Nephron (organoid): Measurements from ENCODE around the gene SORBS1.
A peak's percentile ranks its signal among the peaks of the same experiment; 100 is the strongest.
"Not testable (repeated sequence)": the region's sequence is repeated elsewhere in the genome, so short reads cannot be mapped to it uniquely, and the experiment has no call there.

ENCODE experiments used
- H3K27ac Mint-ChIP-seq, 3 experiments: 2 replicates each; pipeline ENCODE4 v1.8.0; 2020; ENCODE audit warnings: mixed read lengths in 3 of 3, mild to moderate bottlenecking in 2 of 3, moderate library complexity in 1 of 3
- H3K27me3 Mint-ChIP-seq: 2 replicates; pipeline ENCODE4 v1.8.0; 2021; ENCODE audit warnings: low read depth, mild to moderate bottlenecking, moderate library complexity, mixed read lengths
- H3K36me3 Mint-ChIP-seq: 2 replicates; pipeline ENCODE4 v1.8.0; 2020; ENCODE audit warnings: low read depth, mixed read lengths
- H3K4me1 Mint-ChIP-seq: 2 replicates; pipeline ENCODE4 v1.8.0; 2020; ENCODE audit warnings: mixed read lengths
- H3K4me3 Mint-ChIP-seq, 3 experiments: 2 replicates each; pipeline ENCODE4 v1.8.0; 2020; ENCODE audit warnings: mild to moderate bottlenecking in 3 of 3, mixed read lengths in 3 of 3, moderate library complexity in 2 of 3
- H3K9me3 Mint-ChIP-seq: 2 replicates; pipeline ENCODE4 v1.8.0; 2020; ENCODE audit warnings: mixed read lengths
- TF ChIP-seq, protein P1 (sequence below), 3 experiments: fragments of 200-600 bp; sonication (generic); IDR thresholded peaks; one replicate each; pipeline ENCODE4 v1.5.0; 2021; ENCODE audit warnings: antibody characterized with exemption in 3 of 3; ENCODE audit not compliant: unreplicated experiment in 3 of 3

The SORBS1 gene

DNA sequence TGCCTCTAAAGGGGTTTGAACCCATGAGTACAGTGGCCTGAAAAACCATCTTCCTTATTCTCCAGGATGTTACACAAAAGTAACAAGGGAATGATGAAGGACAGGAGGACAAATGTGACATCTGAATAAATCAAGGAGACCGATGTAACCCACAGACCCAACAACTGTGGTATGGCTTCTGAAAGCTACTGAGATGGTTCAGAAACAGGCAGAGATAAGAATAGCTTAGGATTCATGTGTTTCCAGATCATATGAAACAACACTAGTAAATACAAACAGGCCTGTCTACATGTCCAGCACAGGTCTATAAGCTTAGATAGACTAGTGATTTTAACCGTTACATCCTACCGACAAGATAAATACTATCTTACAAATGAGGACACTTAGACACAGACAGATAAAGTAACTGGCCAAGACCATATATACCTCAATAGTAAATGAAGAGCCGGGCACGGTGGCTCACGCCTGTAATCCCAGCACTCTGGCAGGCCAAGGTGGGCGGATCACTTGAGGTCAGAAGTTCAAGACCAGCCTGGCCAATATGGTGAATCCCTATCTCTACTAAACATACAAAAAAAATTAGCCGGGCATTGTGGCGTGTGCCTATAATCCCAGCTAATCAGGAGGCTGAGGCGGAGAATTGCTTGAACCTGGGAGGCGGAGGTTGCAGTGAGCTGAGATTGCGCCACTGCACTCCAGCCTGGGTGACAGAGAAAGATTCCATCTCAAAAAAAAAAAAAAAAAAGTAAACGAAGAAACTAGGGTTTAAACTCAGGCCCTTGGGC is 88.7 kb downstream of the SORBS1 start:
- TF ChIP-seq, protein P1, sequence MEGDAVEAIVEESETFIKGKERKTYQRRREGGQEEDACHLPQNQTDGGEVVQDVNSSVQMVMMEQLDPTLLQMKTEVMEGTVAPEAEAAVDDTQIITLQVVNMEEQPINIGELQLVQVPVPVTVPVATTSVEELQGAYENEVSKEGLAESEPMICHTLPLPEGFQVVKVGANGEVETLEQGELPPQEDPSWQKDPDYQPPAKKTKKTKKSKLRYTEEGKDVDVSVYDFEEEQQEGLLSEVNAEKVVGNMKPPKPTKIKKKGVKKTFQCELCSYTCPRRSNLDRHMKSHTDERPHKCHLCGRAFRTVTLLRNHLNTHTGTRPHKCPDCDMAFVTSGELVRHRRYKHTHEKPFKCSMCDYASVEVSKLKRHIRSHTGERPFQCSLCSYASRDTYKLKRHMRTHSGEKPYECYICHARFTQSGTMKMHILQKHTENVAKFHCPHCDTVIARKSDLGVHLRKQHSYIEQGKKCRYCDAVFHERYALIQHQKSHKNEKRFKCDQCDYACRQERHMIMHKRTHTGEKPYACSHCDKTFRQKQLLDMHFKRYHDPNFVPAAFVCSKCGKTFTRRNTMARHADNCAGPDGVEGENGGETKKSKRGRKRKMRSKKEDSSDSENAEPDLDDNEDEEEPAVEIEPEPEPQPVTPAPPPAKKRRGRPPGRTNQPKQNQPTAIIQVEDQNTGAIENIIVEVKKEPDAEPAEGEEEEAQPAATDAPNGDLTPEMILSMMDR (IDR thresholded peaks at IDR 0.05; ENCODE audit: unreplicated experiment in 3 of 3) = no peak
- Mint-ChIP-seq H3K36me3 (no peaks in the 10 kb centered on the region), H3K27me3 (no peaks in the 10 kb centered on the region), H3K4me3 (no peak overlapping the region), H3K4me1 (peaks cover 76% of the 10 kb centered on the region), H3K9me3 (no peaks in the 10 kb centered on the region), H3K27ac (peak overlapping the region; percentile 7 to 71 (median 19))

- TF ChIP-seq, protein P1 (IDR thresholded peaks at IDR 0.05; ENCODE audit: unreplicated experiment in 3 of 3) = no peak
- H3K27ac Mint-ChIP-seq = peak overlapping the region; percentile 80 to 99 (median 96)
- no peaks in the 10 kb centered on the region for H3K36me3 Mint-ChIP-seq
- H3K4me1 Mint-ChIP-seq = peaks cover 73% of the 10 kb centered on the region
- no peaks in the 10 kb centered on the region for H3K9me3 Mint-ChIP-seq
- H3K27me3 Mint-ChIP-seq = no peaks in the 10 kb centered on the region
- no peak overlapping the region for H3K4me3 Mint-ChIP-seq
These were observed 91.5 kb downstream of the SORBS1 start for GRCh38 chr10:95469676-95470075.

DNA sequence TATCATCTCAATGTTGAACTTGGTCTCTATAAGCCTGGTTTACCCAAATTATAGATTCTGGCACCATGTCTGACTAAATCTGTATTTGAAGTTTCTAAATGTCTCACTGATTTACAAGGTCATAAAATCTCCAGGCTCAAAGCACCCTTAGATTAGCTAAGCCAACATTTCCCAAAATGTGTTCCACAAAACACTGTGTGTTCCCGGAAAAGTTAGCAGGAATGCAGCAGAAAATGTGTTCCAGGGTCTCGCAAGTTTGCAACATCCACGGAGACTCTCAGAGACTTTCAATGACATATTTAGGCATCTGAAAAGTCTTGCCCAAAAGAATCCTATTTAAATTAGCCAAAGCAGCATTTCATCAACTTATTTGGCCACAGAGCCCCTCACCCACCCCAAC is 91.9 kb downstream of the SORBS1 start:
- Mint-ChIP-seq H3K4me1 (peaks cover 73% of the 10 kb centered on the region), H3K27ac (peak overlapping the region; percentile 80 to 99 (median 96))

GRCh38 chr10:95467642-95468041 is 93.5 kb downstream of the SORBS1 start:
- peak overlapping the region in 2 of 3 experiments; percentile 36 to 53 for H3K4me3 Mint-ChIP-seq
- H3K27ac Mint-ChIP-seq = peak overlapping the region; percentile 96 to 100 (median 99)
- H3K4me1 Mint-ChIP-seq = peaks cover 71% of the 10 kb centered on the region
- H3K36me3 Mint-ChIP-seq, H3K27me3 Mint-ChIP-seq, H3K9me3 Mint-ChIP-seq: not testable (repeated sequence)

More for the DNA sequence above, 91.9 kb downstream of the SORBS1 start:
- TF ChIP-seq, protein P1 (IDR thresholded peaks at IDR 0.05; ENCODE audit: unreplicated experiment in 3 of 3) = no peak
- Mint-ChIP-seq H3K4me3 (no peak overlapping the region), H3K36me3 (no peaks in the 10 kb centered on the region), H3K27me3 (no peaks in the 10 kb centered on the region), H3K9me3 (no peaks in the 10 kb centered on the region)

GRCh38 chr10:95467162-95467599 is 94.0 kb downstream of the SORBS1 start:
- Mint-ChIP-seq H3K27me3 (no peaks in the 10 kb centered on the region), H3K27ac (peak overlapping the region; percentile 96 to 100 (median 99)), H3K36me3 (no peaks in the 10 kb centered on the region), H3K4me1 (peaks cover 71% of the 10 kb centered on the region), H3K4me3 (peak overlapping the region in 2 of 3 experiments; percentile 36 to 53), H3K9me3 (no peaks in the 10 kb centered on the region)
- TF ChIP-seq, protein P1 (IDR thresholded peaks at IDR 0.05; ENCODE audit: unreplicated experiment in 3 of 3) = no peak

GRCh38 chr10:95466436-95466835 is 94.7 kb downstream of the SORBS1 start:
- H3K27ac Mint-ChIP-seq = peak overlapping the region; percentile 96 to 100 (median 99)
- H3K4me1 Mint-ChIP-seq = peaks cover 65% of the 10 kb centered on the region
- no peaks in the 10 kb centered on the region for H3K9me3 Mint-ChIP-seq
- no peaks in the 10 kb centered on the region for H3K27me3 Mint-ChIP-seq
- no peaks in the 10 kb centered on the region for H3K36me3 Mint-ChIP-seq
- H3K4me3 Mint-ChIP-seq = peak overlapping the region in 1 of 3 experiments; percentile 48
- TF ChIP-seq, protein P1 (IDR thresholded peaks at IDR 0.05; ENCODE audit: unreplicated experiment in 3 of 3) = no peak
